Liver (tissue), 3 donors: Measurements from ENCODE around the gene KCTD5.

Experiments used
- ATF3 ChIP-seq: IDR thresholded peaks from 2 replicates; pipeline ENCODE4 v1.6.1; 2016; ENCODE audit warnings: antibody characterized with exemption
- CTCF ChIP-seq: fragments of 150-350 bp; IDR thresholded peaks from 2 replicates; pipeline ENCODE4 v1.5.1; 2017; ENCODE audit warnings: improper control_type of control experiment, low read depth, low read length; ENCODE audit not compliant: missing input control
- EGR1 ChIP-seq, 2 donors: IDR thresholded peaks; 2 replicates each; pipeline ENCODE4 v1.6.1; 2016 to 2018; ENCODE audit warnings: antibody characterized with exemption in 2 of 2, low read depth in 2 of 2
- FOXA1 ChIP-seq: IDR thresholded peaks from 2 replicates; pipeline ENCODE4 v1.6.1; 2016; ENCODE audit warnings: antibody characterized with exemption
- GABPA ChIP-seq, 2 donors: IDR thresholded peaks in 1 of 2; conservative IDR thresholded peaks in 1 of 2; 2 replicates each; pipeline ENCODE4 v1.6.1; 2016; ENCODE audit warnings: antibody characterized with exemption in 2 of 2, mild to moderate bottlenecking in 1 of 2, moderate library complexity in 1 of 2
- HNF4A ChIP-seq, 2 donors: conservative IDR thresholded peaks; 2 replicates each; pipeline ENCODE4 v1.6.1; 2016; ENCODE audit warnings: antibody characterized with exemption in 2 of 2, mild to moderate bottlenecking in 2 of 2
- HNF4G ChIP-seq: IDR thresholded peaks from 2 replicates; pipeline ENCODE4 v1.6.1; 2016; ENCODE audit warnings: antibody characterized with exemption
- MAX ChIP-seq: IDR thresholded peaks from 2 replicates; pipeline ENCODE4 v1.6.1; 2016; ENCODE audit warnings: antibody characterized with exemption
- RAD21 ChIP-seq, 2 donors: IDR thresholded peaks; 2 replicates each; pipeline ENCODE4 v1.6.1; 2016; ENCODE audit warnings: antibody characterized with exemption in 2 of 2, mild to moderate bottlenecking in 2 of 2
- REST ChIP-seq: IDR thresholded peaks from 2 replicates; pipeline ENCODE4 v1.6.1; 2016; ENCODE audit warnings: antibody characterized with exemption, mild to moderate bottlenecking
- TAF1 ChIP-seq: conservative IDR thresholded peaks from 2 replicates; pipeline ENCODE4 v1.6.1; 2016; ENCODE audit warnings: antibody characterized with exemption, mild to moderate bottlenecking
- YY1 ChIP-seq: IDR thresholded peaks from 2 replicates; pipeline ENCODE4 v1.6.1; 2016; ENCODE audit warnings: antibody characterized with exemption, mild to moderate bottlenecking
- ZBTB33 ChIP-seq: IDR thresholded peaks from 2 replicates; pipeline ENCODE4 v1.6.1; 2016; ENCODE audit warnings: antibody characterized with exemption
- donor health status: healthy.
- donor health status: healthy.

- TF ChIP-seq CTCF = no peak
- no peak for TF ChIP-seq ZBTB33
- TF ChIP-seq EGR1 (IDR thresholded peaks at IDR 0.05; ENCODE audit: low read depth in 2 of 2) = no peak
- TF ChIP-seq RAD21 (IDR thresholded peaks at IDR 0.05) = no peak
- TF ChIP-seq ATF3 = no peak
- no peak for TF ChIP-seq REST
- TF ChIP-seq YY1 = no peak
- no peak for TF ChIP-seq MAX
- TF ChIP-seq HNF4A (conservative IDR thresholded peaks at IDR 0.05) = no peak
- no peak for TF ChIP-seq GABPA (IDR thresholded peaks at IDR 0.05 in 1 of 2, conservative IDR thresholded peaks at IDR 0.05 in 1 of 2)
- TF ChIP-seq TAF1 = no peak
- TF ChIP-seq FOXA1 = no peak
- no peak for TF ChIP-seq HNF4G
These were observed 57.5 kb downstream of the KCTD5 start for GRCh38 chr16:2739625-2740430.
